LNCAP (cell line): Measurements from ENCODE around the gene APPBP2.

Source experiments
- TF ChIP-seq, protein P1 (sequence below): fragments of 450-650 bp; IDR thresholded peaks from 2 replicates; pipeline ENCODE4 v1.5.1; 2017; ENCODE audit warnings: mild to moderate bottlenecking

Gene APPBP2

DNA sequence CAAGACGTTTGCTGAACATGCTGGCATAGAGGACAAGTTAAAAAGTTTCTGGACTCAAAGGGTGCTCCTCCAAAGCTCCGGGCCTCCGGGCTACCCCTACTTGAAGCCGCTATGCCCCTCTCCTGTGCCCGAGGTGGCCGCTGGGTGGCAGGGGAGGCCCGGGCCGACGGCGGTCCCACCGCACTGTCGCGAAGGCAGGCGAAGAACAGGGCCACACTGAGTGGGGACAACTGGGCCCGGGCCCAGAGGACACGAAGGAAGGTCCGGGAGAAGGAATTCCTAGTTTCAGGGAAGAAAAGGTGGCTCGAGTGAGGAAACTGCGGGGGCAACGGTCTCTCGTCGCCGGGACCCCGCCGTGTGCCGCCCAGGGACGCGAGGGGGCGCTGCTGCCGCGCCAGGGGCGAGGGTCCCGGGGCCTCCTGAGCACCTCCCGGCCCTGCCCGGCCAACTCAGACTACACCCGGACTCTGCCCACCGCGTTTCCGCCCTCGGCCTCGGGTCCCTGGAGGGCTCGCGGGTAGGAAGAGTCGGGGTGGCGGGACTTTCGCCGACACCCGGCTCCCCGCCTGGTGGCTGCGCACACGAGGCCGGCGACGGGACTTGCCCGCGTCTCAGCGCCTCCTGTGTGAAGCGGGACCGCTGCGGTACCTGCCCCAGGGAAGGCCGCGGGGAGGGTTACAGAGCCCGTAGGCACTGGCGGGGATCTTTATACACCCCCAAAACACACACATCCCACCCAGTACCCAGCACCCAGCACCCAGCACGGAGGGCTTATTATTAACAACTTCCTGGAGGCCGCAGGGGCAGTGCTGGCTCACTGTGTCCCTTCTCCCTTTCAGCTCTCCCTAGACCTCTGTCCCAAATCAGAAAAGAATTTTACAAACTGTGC, 104.5 kb downstream of the APPBP2 start:
- TF ChIP-seq, protein P1, sequence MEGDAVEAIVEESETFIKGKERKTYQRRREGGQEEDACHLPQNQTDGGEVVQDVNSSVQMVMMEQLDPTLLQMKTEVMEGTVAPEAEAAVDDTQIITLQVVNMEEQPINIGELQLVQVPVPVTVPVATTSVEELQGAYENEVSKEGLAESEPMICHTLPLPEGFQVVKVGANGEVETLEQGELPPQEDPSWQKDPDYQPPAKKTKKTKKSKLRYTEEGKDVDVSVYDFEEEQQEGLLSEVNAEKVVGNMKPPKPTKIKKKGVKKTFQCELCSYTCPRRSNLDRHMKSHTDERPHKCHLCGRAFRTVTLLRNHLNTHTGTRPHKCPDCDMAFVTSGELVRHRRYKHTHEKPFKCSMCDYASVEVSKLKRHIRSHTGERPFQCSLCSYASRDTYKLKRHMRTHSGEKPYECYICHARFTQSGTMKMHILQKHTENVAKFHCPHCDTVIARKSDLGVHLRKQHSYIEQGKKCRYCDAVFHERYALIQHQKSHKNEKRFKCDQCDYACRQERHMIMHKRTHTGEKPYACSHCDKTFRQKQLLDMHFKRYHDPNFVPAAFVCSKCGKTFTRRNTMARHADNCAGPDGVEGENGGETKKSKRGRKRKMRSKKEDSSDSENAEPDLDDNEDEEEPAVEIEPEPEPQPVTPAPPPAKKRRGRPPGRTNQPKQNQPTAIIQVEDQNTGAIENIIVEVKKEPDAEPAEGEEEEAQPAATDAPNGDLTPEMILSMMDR, result no peak

DNA sequence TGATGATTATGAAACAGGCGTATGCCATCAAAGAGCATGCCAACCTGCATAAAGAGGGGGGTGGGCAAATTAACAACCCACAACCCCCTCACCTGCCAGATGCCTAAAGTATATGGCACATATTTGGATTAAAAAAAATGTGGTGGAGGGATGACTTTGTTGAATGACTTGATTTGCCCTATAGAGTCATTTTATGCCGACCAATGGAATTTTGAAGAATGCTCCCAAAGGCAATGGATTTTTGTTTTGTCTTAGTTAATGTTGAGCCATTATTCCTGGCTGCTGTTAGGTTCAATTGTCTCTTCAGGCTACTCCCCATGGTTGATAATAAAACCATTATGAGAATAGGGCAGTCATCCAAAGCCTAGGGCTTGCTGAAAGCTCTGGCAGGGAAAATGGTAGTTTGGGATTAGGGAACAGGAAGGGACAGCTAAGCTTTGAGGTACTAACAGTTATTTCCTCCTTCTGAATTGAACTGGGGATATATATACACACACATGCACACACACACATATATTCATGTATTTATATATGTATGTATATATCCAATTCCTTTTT, 109.6 kb downstream of the APPBP2 start:
- TF ChIP-seq, protein P1, result no peak

DNA sequence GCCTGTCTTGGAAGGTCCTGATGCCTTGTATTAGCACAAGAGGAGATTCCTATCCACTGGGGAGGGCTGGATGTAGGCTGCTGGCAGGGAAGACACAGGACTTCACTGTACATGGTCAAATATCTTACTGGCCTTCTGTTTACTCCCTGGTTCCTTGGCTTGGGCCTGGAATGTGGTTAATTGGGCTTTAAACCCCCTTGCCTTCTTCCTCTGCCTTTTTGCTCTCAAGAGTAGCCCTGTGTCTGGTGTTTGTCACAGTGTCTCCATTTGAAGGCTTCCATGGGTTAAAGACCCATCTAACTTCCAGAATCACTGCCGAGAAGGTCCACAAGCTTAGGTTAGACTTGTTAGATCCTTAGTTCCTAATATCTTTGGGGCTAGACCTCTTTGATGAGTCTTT, 110.9 kb downstream of the APPBP2 start:
- TF ChIP-seq, protein P1, result no peak

DNA sequence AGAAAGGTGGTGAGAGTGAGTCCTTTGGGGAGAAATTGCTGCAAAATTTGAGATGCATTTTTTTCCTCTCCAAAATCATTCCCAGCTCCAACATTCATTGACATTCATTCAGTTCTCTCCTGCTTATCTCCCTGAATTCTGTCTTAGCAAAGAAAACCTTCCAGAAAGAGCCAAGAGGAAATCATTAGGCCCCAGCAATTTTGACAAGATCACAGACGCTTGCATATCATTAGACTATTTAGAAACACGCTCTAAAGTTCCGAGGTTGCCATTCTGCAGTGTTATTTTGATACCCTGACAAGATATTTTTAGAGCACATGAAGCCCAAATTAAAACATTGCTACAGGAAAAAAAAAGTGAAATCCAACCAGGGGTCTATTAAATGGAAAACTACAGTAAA, 113.3 kb downstream of the APPBP2 start:
- TF ChIP-seq, protein P1, result no peak

DNA sequence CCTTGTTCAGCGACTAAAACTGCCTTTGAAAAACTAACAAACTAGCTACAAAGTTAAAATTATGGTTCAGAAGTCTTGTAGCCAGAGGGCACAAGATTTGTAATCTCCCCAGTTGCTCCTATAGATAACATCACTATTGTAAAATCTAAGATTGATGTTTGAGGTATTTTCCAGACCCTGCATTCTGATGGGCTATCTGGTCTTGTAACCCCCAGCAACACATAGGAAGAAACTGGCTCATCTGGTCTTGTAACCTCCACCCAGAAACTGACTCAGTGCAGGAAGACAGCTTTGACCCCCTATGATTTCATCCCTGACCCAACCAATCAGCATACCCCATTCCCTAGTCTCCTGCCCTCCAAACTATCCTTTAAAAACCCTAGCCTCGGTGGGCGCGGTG, 116.0 kb downstream of the APPBP2 start:
- TF ChIP-seq, protein P1, result no peak

DNA sequence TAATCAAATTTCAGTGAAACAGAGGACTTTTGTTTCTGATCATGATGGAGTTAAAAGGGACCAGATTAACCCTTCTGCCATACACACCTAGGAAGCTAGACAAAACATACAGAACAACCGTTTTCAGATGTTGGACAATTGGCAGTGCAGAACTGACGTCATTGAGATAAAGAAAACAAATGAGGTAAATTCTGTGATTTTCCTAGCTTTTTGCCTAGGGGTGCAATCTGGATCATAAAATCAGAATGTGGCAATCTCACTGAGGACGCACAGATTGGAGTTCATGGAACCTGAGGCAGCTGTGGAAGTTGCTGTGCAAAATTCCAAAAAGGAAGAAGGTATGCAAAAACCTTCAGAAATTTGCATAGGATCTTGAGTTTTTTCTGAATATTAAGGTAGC, 119.2 kb downstream of the APPBP2 start:
- TF ChIP-seq, protein P1, result no peak

DNA sequence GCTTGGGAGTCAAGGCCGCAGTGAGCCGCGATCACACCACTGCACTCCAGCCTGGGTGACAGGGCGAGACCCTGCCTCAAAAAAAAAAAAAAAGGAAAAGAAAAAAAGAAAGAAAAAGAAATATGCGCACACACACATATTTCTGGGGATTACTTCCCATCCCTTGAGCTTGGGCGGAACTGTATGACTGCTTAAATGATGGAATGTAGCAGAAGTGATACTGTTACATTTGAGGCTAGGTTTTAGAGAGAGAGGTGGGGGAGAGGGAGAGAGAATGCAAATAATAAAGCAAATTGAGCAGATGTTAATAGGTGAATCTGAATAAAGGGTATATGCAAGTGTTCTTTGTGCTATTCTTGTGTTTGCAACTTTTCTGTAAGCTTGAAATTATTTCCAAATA, 122.1 kb downstream of the APPBP2 start:
- TF ChIP-seq, protein P1, result no peak
